Stimulated activated CD4-positive, alpha-beta T cell treated with anti-CD3 and anti-CD28 coated beads, Interleukin-4, amount 100 ng/mL, for 24 hours (primary cell): Measurements from ENCODE around the gene KMT2D.
A peak's percentile ranks its signal among the peaks of the same experiment; 100 is the strongest.

Source experiments
- DNase-seq: peaks from one replicate; pipeline ENCODE4 v3.0.0-alpha.2; 2020

The KMT2D gene

GRCh38 chr12:49032276-49032675, 28.3 kb downstream of the KMT2D start:
- no peak for DNase-seq

GRCh38 chr12:49031573-49032161, 28.9 kb downstream of the KMT2D start:
- no peak for DNase-seq

GRCh38 chr12:49030714-49031572, 29.7 kb downstream of the KMT2D start:
- DNase-seq, result no peak

GRCh38 chr12:49030119-49030518, 30.5 kb downstream of the KMT2D start:
- no peak for DNase-seq

- no peak for DNase-seq
Observed at GRCh38 chr12:49028666-49029275, 31.8 kb downstream of the KMT2D start.

- no peak for DNase-seq
Observed at GRCh38 chr12:49027846-49028555, 32.6 kb downstream of the KMT2D start.

GRCh38 chr12:49026678-49027480, 33.7 kb downstream of the KMT2D start:
- DNase-seq, result no peak

GRCh38 chr12:49026101-49026500, 34.5 kb downstream of the KMT2D start:
- DNase-seq, result no peak

- DNase-seq, result no peak
Observed at GRCh38 chr12:49025463-49025862, 35.1 kb downstream of the KMT2D start.

- DNase-seq, result no peak
Observed at GRCh38 chr12:49024543-49024942, 36.1 kb downstream of the KMT2D start.

GRCh38 chr12:49023812-49024211, 36.8 kb downstream of the KMT2D start:
- DNase-seq, result no peak

GRCh38 chr12:49022558-49023178, 37.9 kb downstream of the KMT2D start:
- no peak for DNase-seq

- no peak for DNase-seq
Observed at GRCh38 chr12:49021292-49021915, 39.2 kb downstream of the KMT2D start.

GRCh38 chr12:49020441-49020840, 40.2 kb downstream of the KMT2D start:
- DNase-seq, result no peak

GRCh38 chr12:49019443-49020324, 40.9 kb downstream of the KMT2D start:
- DNase-seq, result peak; percentile 28

- DNase-seq, result no peak
Observed at GRCh38 chr12:49019120-49019430, 41.5 kb downstream of the KMT2D start.

- peak; percentile 95 for DNase-seq
Observed at GRCh38 chr12:49018261-49019119, 42.1 kb downstream of the KMT2D start, which contains the start of gene PRKAG1. Gene PRKAG1 (minus strand): TSS chr12:49018776. CDS start chr12:49018740, 36 bp downstream.

GRCh38 chr12:49017891-49018260, 42.7 kb downstream of the KMT2D start:
- peak; percentile 60 for DNase-seq

- no peak for DNase-seq
Observed at GRCh38 chr12:49015196-49015595, 45.4 kb downstream of the KMT2D start.

GRCh38 chr12:49014547-49014946, 46.0 kb downstream of the KMT2D start:
- no peak for DNase-seq
